Cardiac septum (tissue), 1 donor: Measurements from ENCODE around the gene SPSB3. TPM values are rescaled to one million over a fixed set of nuclear protein-coding genes. Genes with fewer than 3 reads are reported as not detected.

Source experiments
- DNase-seq: peaks from one replicate; pipeline ENCODE4 v3.0.0-alpha.2; 2020; ENCODE audit warnings: low spot score
- intact Hi-C: fragments of 100-400 bp; cut with DNase I; formaldehyde crosslinking; loops from one replicate; pipeline ENCODE4 v1.14.0; 2022
- total RNA-seq: library from RNA; stranded (reverse); fragmentation: NEBNext Ultra II Directional; extraction: Animal tissue kit (Norgen Biotek cat#: 25700); gene quantifications from one replicate; pipeline ENCODE4 v1.2.1, GENCODE V29; 2021
- donor health status: DM: no; HTN: no; CAD: no.

SPSB3 gene
- total RNA-seq, 1 donor from 2014 or later, result 24.2 TPM

GRCh38 chr16:1769402-1770300, 12.7 kb downstream of the SPSB3 start:
- intact Hi-C loops, result loop anchor here (5.0 kb wide), 1 partner anchor 62 kb away; the partner anchor contains the start of gene MAPK8IP3
- DNase-seq, result no peak

- no peak for DNase-seq
- intact Hi-C loops, result no loop called here
These were observed 13.5 kb downstream of the SPSB3 start for GRCh38 chr16:1768767-1769401.

GRCh38 chr16:1768061-1768766, 14.2 kb downstream of the SPSB3 start:
- intact Hi-C loops, result no loop called here
- DNase-seq, result no peak

GRCh38 chr16:1767116-1767994, 15.0 kb downstream of the SPSB3 start:
- intact Hi-C loops, result no loop called here
- no peak for DNase-seq

GRCh38 chr16:1766701-1767100, 15.7 kb downstream of the SPSB3 start:
- intact Hi-C loops, result no loop called here
- no peak for DNase-seq

- intact Hi-C loops, result no loop called here
- no peak for DNase-seq
These were observed 16.1 kb downstream of the SPSB3 start for GRCh38 chr16:1766231-1766630.

GRCh38 chr16:1765826-1766225, 16.5 kb downstream of the SPSB3 start:
- intact Hi-C loops, result no loop called here
- DNase-seq, result no peak

GRCh38 chr16:1764971-1765370, 17.4 kb downstream of the SPSB3 start:
- intact Hi-C loops, result no loop called here
- DNase-seq, result no peak

- DNase-seq, result no peak
- intact Hi-C loops, result no loop called here
These were observed 18.6 kb downstream of the SPSB3 start for GRCh38 chr16:1763521-1764511.

GRCh38 chr16:1762879-1763520, 19.4 kb downstream of the SPSB3 start:
- intact Hi-C loops, result no loop called here

GRCh38 chr16:1762196-1762878, 20.0 kb downstream of the SPSB3 start:
- intact Hi-C loops, result no loop called here
- no peak for DNase-seq

More at GRCh38 chr16:1762879-1763520, 19.4 kb downstream of the SPSB3 start:
- no peak for DNase-seq

- intact Hi-C loops, result no loop called here
- no peak for DNase-seq
These were observed 20.6 kb downstream of the SPSB3 start for GRCh38 chr16:1761751-1762150.

- no peak for DNase-seq
- intact Hi-C loops, result no loop called here
These were observed 21.5 kb downstream of the SPSB3 start for GRCh38 chr16:1760911-1761310.

GRCh38 chr16:1759511-1759910, 22.9 kb downstream of the SPSB3 start:
- intact Hi-C loops, result no loop called here
- no peak for DNase-seq

- intact Hi-C loops, result no loop called here
- DNase-seq, result no peak
These were observed 23.4 kb downstream of the SPSB3 start for GRCh38 chr16:1758923-1759322.

GRCh38 chr16:1757714-1758461, 24.5 kb downstream of the SPSB3 start:
- intact Hi-C loops, result no loop called here
- no peak for DNase-seq
